Cardiac fibroblast (primary cell): ENCODE data around the gene TRIM66.

Source experiments
- DNase-seq, 2 donors: peaks; one replicate each; pipeline versions ENCODE4 v3.0.0 to v3.0.0-alpha.2; 2010; ENCODE audit warnings: low read depth in 2 of 2
- H3K4me3 ChIP-seq, 2 donors: replicated peaks in 1 of 2; 1 replicate in 1 of 2; 2 replicates in 1 of 2; pipeline ENCODE4 v1.5.1; 2011; ENCODE audit warnings: low read depth in 2 of 2, low read length in 2 of 2, mild to moderate bottlenecking in 2 of 2, moderate library complexity in 1 of 2
- CTCF ChIP-seq: IDR thresholded peaks from one replicate; pipeline ENCODE4 v1.5.1; 2011; ENCODE audit warnings: low read depth, mild to moderate bottlenecking, low read length, inconsistent platforms

Gene TRIM66

GRCh38 chr11:8615291-8616032 is 67.0 kb downstream of the TRIM66 start:
- no peak for DNase-seq
- no peak for TF ChIP-seq CTCF
- no peak overlapping the region for H3K4me3 ChIP-seq

- no peak overlapping the region for H3K4me3 ChIP-seq
- no peak for DNase-seq
- no peak for TF ChIP-seq CTCF
These were observed 68.0 kb downstream of the TRIM66 start for GRCh38 chr11:8614497-8614896.

- no peak for TF ChIP-seq CTCF
- DNase-seq: no peak
- H3K4me3 ChIP-seq: no peak overlapping the region
These were observed 69.4 kb downstream of the TRIM66 start for GRCh38 chr11:8613036-8613435.

- no peak overlapping the region for H3K4me3 ChIP-seq
- DNase-seq: no peak
- TF ChIP-seq CTCF: no peak
These were observed 69.9 kb downstream of the TRIM66 start for GRCh38 chr11:8612522-8612921.

- DNase-seq: peak in 1 of 2 donors; percentile 40
These were observed 71.8 kb downstream of the TRIM66 start for GRCh38 chr11:8610532-8611116.

GRCh38 chr11:8608652-8609051 is 73.8 kb downstream of the TRIM66 start:
- DNase-seq: peak; percentile 43 to 56
- TF ChIP-seq CTCF: no peak
- no peak overlapping the region for H3K4me3 ChIP-seq

More at GRCh38 chr11:8610532-8611116, 71.8 kb downstream of the TRIM66 start:
- no peak overlapping the region for H3K4me3 ChIP-seq
- no peak for TF ChIP-seq CTCF
